ENCODE data around the gene OTOR. TPM values are rescaled to one million over a fixed set of nuclear protein-coding genes. Genes with fewer than 3 reads are reported as not detected.

Gene OTOR
- not detected in 2 replicates for total RNA-seq

DNA sequence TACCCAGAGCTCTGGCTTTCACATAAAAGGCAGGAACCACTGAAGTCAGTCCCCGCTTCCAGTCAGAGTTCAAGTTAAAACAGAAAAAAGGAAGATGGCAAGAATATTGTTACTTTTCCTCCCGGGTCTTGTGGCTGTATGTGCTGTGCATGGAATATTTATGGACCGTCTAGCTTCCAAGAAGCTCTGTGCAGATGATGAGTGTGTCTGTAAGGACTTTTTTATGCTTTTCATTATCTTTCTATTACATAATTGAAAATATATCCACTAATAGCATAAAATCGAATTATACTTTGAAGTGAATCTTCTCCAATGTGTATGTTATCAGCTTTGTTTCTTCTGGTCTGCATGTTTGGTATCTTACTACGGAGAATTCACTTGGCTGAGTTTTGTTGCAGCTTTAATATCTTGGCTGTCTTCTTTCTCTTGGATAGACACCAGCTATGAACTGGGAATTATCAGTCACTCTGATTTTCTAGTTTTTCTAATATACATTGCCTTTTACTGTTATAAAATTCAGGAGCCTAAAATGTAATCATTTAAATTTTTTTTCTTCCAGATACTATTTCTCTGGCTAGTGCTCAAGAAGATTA, at the start of gene OTOR:
TSS of gene OTOR (plus strand) at position 51 of the 593 bp plus-strand sequence. CDS start at position 95, 44 bp downstream.

DNA sequence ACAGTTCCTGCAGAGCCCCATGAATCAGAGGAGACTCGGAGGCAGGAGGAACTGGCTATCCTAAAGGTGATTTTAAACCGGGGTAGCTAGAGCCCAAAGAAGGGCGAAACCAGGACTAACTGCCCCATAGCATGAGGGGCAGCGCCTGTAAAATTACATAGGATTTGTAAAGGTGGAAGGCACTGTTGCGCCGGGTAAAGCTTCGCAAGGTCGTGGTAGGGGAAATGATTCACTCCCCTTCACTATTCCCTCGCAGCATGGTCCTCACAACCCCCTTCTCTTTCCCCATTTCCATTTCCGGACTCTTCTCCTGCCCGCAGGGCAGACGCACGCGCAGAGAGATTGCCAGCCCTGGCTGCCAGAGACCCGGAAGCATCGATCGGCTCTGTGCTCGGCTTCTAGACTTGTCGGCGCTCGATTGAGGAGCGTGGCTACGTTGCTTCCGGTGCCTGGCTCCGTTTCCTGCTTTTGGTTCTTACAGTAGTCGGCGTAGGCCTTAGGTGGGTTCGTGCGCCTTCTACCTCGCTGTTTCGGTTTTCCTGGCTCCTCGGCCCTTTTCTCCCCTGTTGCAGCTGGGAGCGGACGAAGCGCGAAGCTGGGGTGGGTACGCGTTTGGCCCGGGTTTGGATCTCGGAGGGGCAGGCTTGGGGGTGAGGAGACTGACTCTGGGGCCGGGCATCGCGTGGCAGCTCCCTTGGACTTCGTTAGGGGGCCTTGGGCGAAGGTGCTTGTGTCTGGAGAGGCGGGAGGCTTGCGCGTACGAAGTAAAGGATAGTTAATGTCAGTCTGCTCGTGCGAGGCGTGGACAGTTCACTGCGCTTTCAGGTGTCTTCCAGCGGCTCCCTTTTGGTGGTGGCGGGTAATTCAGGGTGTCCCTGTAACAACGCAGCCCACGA, 18.3 kb upstream of the OTOR start, which contains the start of gene SNRPB2:
TSS of gene SNRPB2 (plus strand) at position 462 of the 896 bp plus-strand sequence. CDS start 1,677 bp downstream, outside the sequence.

Other genes with a start within 250 kb of the OTOR start
- 9.4 and 11.6 TPM in 2 replicates for gene KIF16B, start 174.9 kb upstream of the OTOR start, total RNA-seq
- gene SNRPB2, start 18.3 kb upstream of the OTOR start, total RNA-seq: 53.6 and 56.8 TPM in 2 replicates